H1 (cell line): Measurements from ENCODE around the gene LHPP. TPM values are rescaled to one million over a fixed set of nuclear protein-coding genes. Genes with fewer than 3 reads are reported as not detected.
A peak's percentile ranks its signal among the peaks of the same experiment; 100 is the strongest.

Experiments used
- CTCF ChIA-PET: fragments of 300-600 bp; sonication (Branson Sonifier 250); formaldehyde crosslinking; loops from one replicate; lab custom pipeline; 2021; ENCODE audit not compliant: partially characterized antibody; lab: Charles Lee
- POLR2A ChIA-PET: fragments of 300-600 bp; sonication (Branson Sonifier 250); formaldehyde crosslinking; loops from one replicate; lab custom pipeline; 2021; ENCODE audit warnings: inconsistent platforms; ENCODE audit not compliant: partially characterized antibody; lab: Charles Lee
- DNase-seq, 2 experiments: peaks; one replicate each; pipeline versions ENCODE4 v3.0.0 to v3.0.0-alpha.2; 2010 to 2022; ENCODE audit warnings: low spot score in 2 of 2, low read depth in 1 of 2, mixed read lengths in 1 of 2
- FAIRE-seq: peaks from 2 replicates; lab custom pipeline; 2011; peaks lifted over from hg19 to GRCh38; lab: Jason Lieb, UNC
- H2AFZ ChIP-seq: 2 replicates; pipeline ENCODE4 v1.8.1; 2012; ENCODE audit warnings: low read length, inconsistent platforms
- H2AK5ac ChIP-seq: 2 replicates; pipeline ENCODE4 v1.6.1; 2013; ENCODE audit warnings: low read depth, low read length
- H2BK120ac ChIP-seq: replicated peaks from 2 replicates; pipeline ENCODE3; 2013; ENCODE audit warnings: low read depth, low read length, inconsistent platforms
- H2BK12ac ChIP-seq: 2 replicates; pipeline ENCODE4 v1.6.1; 2013; ENCODE audit warnings: low read depth, low read length
- H2BK15ac ChIP-seq: 2 replicates; pipeline ENCODE4 v1.6.1; 2013; ENCODE audit warnings: low read length
- H2BK20ac ChIP-seq: 2 replicates; pipeline ENCODE4 v1.6.1; 2013; ENCODE audit warnings: low read length
- H2BK5ac ChIP-seq: 2 replicates; pipeline ENCODE4 v1.6.1; 2013; ENCODE audit warnings: low read depth, low read length
- H3K14ac ChIP-seq: 2 replicates; pipeline ENCODE4 v1.6.1; 2013; ENCODE audit warnings: inconsistent platforms; ENCODE audit not compliant: insufficient read length
- H3K18ac ChIP-seq: 2 replicates; pipeline ENCODE4 v1.6.1; 2013; ENCODE audit warnings: low read length; ENCODE audit errors: extremely low read depth
- H3K23ac ChIP-seq: 2 replicates; pipeline ENCODE4 v1.6.1; 2013; ENCODE audit warnings: inconsistent platforms; ENCODE audit not compliant: insufficient read length
- H3K23me2 ChIP-seq: 2 replicates; pipeline ENCODE4 v1.6.1; 2013; ENCODE audit warnings: low read depth, low read length
- H3K27ac ChIP-seq: 2 replicates; pipeline ENCODE4 v1.6.1; 2011; ENCODE audit warnings: low read depth, low read length, inconsistent platforms
- H3K27me3 ChIP-seq, 4 experiments: replicated peaks in 1 of 4; 1 replicate in 1 of 4; 2 replicates in 3 of 4; pipeline versions ENCODE4 v1.6.1 to v1.8.1; 2011 to 2013; ENCODE audit warnings: low read length in 3 of 4, mild to moderate bottlenecking in 3 of 4, inconsistent platforms in 2 of 4, mixed read lengths in 2 of 4, moderate library complexity in 1 of 4; ENCODE audit not compliant: control insufficient read depth in 3 of 4, insufficient read depth in 3 of 4; ENCODE audit errors: extremely low read depth in 1 of 4
- H3K36me3 ChIP-seq, 4 experiments: 2 replicates each; pipeline versions ENCODE4 v1.6.1 to v1.8.1; 2011 to 2013; ENCODE audit warnings: mild to moderate bottlenecking in 4 of 4, low read length in 3 of 4, moderate library complexity in 2 of 4, control low read depth in 1 of 4, inconsistent platforms in 1 of 4; ENCODE audit not compliant: insufficient read depth in 4 of 4, control insufficient read depth in 2 of 4
- H3K4ac ChIP-seq: replicated peaks from 2 replicates; pipeline ENCODE3; 2013; ENCODE audit warnings: low read length, low read depth, mixed read lengths, inconsistent platforms; ENCODE audit not compliant: insufficient read length
- H3K4me1 ChIP-seq, 4 experiments: replicated peaks in 1 of 4; 1 replicate in 1 of 4; 2 replicates in 3 of 4; pipeline versions ENCODE4 v1.6.1 to v1.8.1; 2011 to 2013; ENCODE audit warnings: low read length in 3 of 4, inconsistent platforms in 2 of 4, mixed read lengths in 1 of 4; ENCODE audit not compliant: insufficient read depth in 4 of 4, control insufficient read depth in 3 of 4
- H3K4me2 ChIP-seq, 2 experiments: 2 replicates each; pipeline versions ENCODE4 v1.6.1 to v1.8.1; 2011 to 2013; ENCODE audit warnings: low read depth in 2 of 2, low read length in 2 of 2, control low read depth in 1 of 2, inconsistent platforms in 1 of 2, mild to moderate bottlenecking in 1 of 2; ENCODE audit not compliant: insufficient read depth in 1 of 2
- H3K4me3 ChIP-seq, 4 experiments: fragments of 200-600, 300-600 bp in 1 of 4; sonication (generic), shearing (Covaris generic), sonication (Bioruptor Twin) in 1 of 4; 2 replicates each; pipeline versions ENCODE4 v1.5.1 to v1.8.1; 2011 to 2016; ENCODE audit warnings: low read length in 4 of 4, low read depth in 3 of 4, control low read depth in 2 of 4, inconsistent platforms in 2 of 4, mild to moderate bottlenecking in 2 of 4, mixed read lengths in 1 of 4, moderate library complexity in 1 of 4; ENCODE audit not compliant: insufficient read depth in 2 of 4; ENCODE audit errors: extremely low read depth in 1 of 4
- H3K56ac ChIP-seq: replicated peaks from 2 replicates; pipeline ENCODE3; 2013; ENCODE audit warnings: low read depth, mild to moderate bottlenecking, mixed read lengths, low read length, inconsistent platforms; ENCODE audit not compliant: insufficient read length
- H3K79me1 ChIP-seq: 2 replicates; pipeline ENCODE4 v1.6.1; 2013; ENCODE audit warnings: low read depth, low read length, control low read depth
- H3K79me2 ChIP-seq, 2 experiments: 2 replicates each; pipeline versions ENCODE4 v1.6.1 to v1.8.1; 2012 to 2013; ENCODE audit warnings: low read length in 2 of 2, mild to moderate bottlenecking in 2 of 2, inconsistent platforms in 1 of 2; ENCODE audit not compliant: insufficient read depth in 2 of 2, control insufficient read depth in 1 of 2
- H3K9ac ChIP-seq, 4 experiments: replicated peaks in 1 of 4; 1 replicate in 1 of 4; 2 replicates in 3 of 4; pipeline versions ENCODE4 v1.6.1 to v1.8.1; 2011 to 2013; ENCODE audit warnings: low read depth in 3 of 4, low read length in 3 of 4, control low read depth in 2 of 4, mild to moderate bottlenecking in 2 of 4, moderate library complexity in 2 of 4, inconsistent platforms in 1 of 4; ENCODE audit errors: extremely low read depth in 1 of 4
- H3K9me3 ChIP-seq, 2 experiments: 2 replicates each; pipeline versions ENCODE4 v1.6.1 to v1.8.1; 2012 to 2013; ENCODE audit warnings: mild to moderate bottlenecking in 2 of 2, moderate library complexity in 2 of 2, control low read depth in 1 of 2, inconsistent platforms in 1 of 2, low read depth in 1 of 2, low read length in 1 of 2, mixed read lengths in 1 of 2; ENCODE audit not compliant: insufficient read depth in 2 of 2
- H4K20me1 ChIP-seq, 2 experiments: replicated peaks in 1 of 2; 2 replicates each; pipeline versions ENCODE3 to v1.8.1; 2011 to 2013; ENCODE audit warnings: inconsistent platforms in 2 of 2, low read length in 2 of 2, mild to moderate bottlenecking in 1 of 2; ENCODE audit not compliant: insufficient read depth in 2 of 2, control insufficient read depth in 1 of 2
- H4K5ac ChIP-seq: 2 replicates; pipeline ENCODE4 v1.6.1; 2013; ENCODE audit warnings: low read length, low read depth, mixed read lengths, inconsistent platforms; ENCODE audit not compliant: insufficient read length
- H4K8ac ChIP-seq: 2 replicates; pipeline ENCODE4 v1.8.0; 2013; ENCODE audit warnings: mild to moderate bottlenecking, moderate library complexity, low read length, inconsistent platforms; ENCODE audit not compliant: insufficient read depth; ENCODE audit errors: extremely low read depth
- H4K91ac ChIP-seq: replicated peaks from 2 replicates; pipeline ENCODE3; 2013; ENCODE audit warnings: low read length, mixed read lengths, inconsistent platforms; ENCODE audit not compliant: insufficient read length
- ATF3 ChIP-seq: IDR thresholded peaks from 2 replicates; pipeline ENCODE4 v1.6.1; 2011; ENCODE audit warnings: low read depth, mild to moderate bottlenecking, low read length; ENCODE audit not compliant: insufficient read depth
- CTBP2 ChIP-seq: IDR thresholded peaks from 2 replicates; pipeline ENCODE4 v1.7.0; 2011; ENCODE audit warnings: borderline replicate concordance, mild to moderate bottlenecking, moderate library complexity, mixed read lengths, low read length; ENCODE audit not compliant: insufficient read depth, insufficient read length
- KDM5A ChIP-seq: fragments of 200-600 bp; IDR thresholded peaks from 2 replicates; pipeline ENCODE4 v1.7.1; 2012; ENCODE audit warnings: mild to moderate bottlenecking, low read length, inconsistent platforms, mixed read lengths
- MAFK ChIP-seq: IDR thresholded peaks from 2 replicates; pipeline ENCODE4 v1.6.1; 2012; ENCODE audit warnings: low read depth, mild to moderate bottlenecking, improper control_type of control experiment, low read length
- RXRA ChIP-seq: IDR thresholded peaks from 2 replicates; pipeline ENCODE4 v1.6.1; 2011; ENCODE audit warnings: low read depth, mild to moderate bottlenecking, low read length, moderate library complexity; ENCODE audit not compliant: insufficient read depth
- SAP30 ChIP-seq: fragments of 300-600 bp; sonication (generic); IDR thresholded peaks from 2 replicates; pipeline ENCODE4 v1.7.1; 2012; ENCODE audit warnings: low read length, moderate library complexity, mild to moderate bottlenecking, inconsistent platforms; ENCODE audit not compliant: insufficient read depth, insufficient replicate concordance
- SP1 ChIP-seq: IDR thresholded peaks from 2 replicates; pipeline ENCODE4 v1.6.1; 2011; ENCODE audit warnings: low read depth, low read length
- SUZ12 ChIP-seq: fragments of 200-600 bp; sonication (generic); IDR thresholded peaks from 2 replicates; pipeline ENCODE4 v1.6.1; 2012; ENCODE audit warnings: mild to moderate bottlenecking, inconsistent platforms, low read length, moderate library complexity, mixed read lengths
- WGBS, 2 experiments: shearing (Covaris generic) in 1 of 2; methylation state at CpG; one replicate each; pipeline versions ENCODE4 v1.1.6 to v1.1.7; 2013 to 2015; ENCODE audit warnings: low lambda C conversion rate in 2 of 2, mixed read lengths in 2 of 2, inconsistent platforms in 1 of 2, low coverage in 1 of 2, missing lambda C conversion rate in 1 of 2; ENCODE audit not compliant: insufficient replicate concordance in 2 of 2, insufficient coverage in 1 of 2, insufficient read length in 1 of 2; ENCODE audit errors: extremely low coverage in 1 of 2, missing lambda C conversion rate in 1 of 2; 5-methylcytosine and 5-hydroxymethylcytosine counted together
- polyA plus RNA-seq, 7 experiments: library from polyadenylated mRNA; depleted of rRNA in 3 of 7; stranded (reverse) in 5 of 7; unstranded in 2 of 7; fragments of >200 nt in 5 of 7; fragments of 200-250 nt in 2 of 7; gene quantifications; 1 replicate in 5 of 7; 2 replicates in 1 of 7; 4 replicates in 1 of 7; pipeline versions ENCODE4 v1.2.1 to v1.2.3, GENCODE V29; 2011 to 2013; ENCODE audit warnings: missing spikeins in 2 of 7, mixed read lengths in 2 of 7
- total RNA-seq: library from RNA; stranded (reverse); fragmentation: NEBNext Ultra II Directional; extraction: Animal tissue kit (Norgen Biotek cat#: 25700); gene quantifications from 2 replicates; pipeline ENCODE4 v1.2.1, GENCODE V29; 2021

LHPP gene
- total and polyA plus RNA-seq, 2 of the 8 experiments (the other 6 are each of a cell fraction or from before 2014, with no cell fraction given), result 26.0 to 45.0 TPM

- Histone ChIP-seq H3K27me3 (no peaks in the 10 kb centered on the region; a peak in 1 of 7 replicates), H3K4me2 (no peak overlapping the region), H3K79me2 (no peaks in the 10 kb centered on the region), H4K8ac (peak overlapping the region; percentile 51; the same call in 1 of the 2 replicates), H3K4me3 (no peak overlapping the region), H3K4ac (no peak overlapping the region), H3K56ac (no peak overlapping the region), H3K79me1 (no peaks in the 10 kb centered on the region), H3K23me2 (no peaks in the 10 kb centered on the region; the same call in 1 of the 2 replicates), H4K91ac (no peak overlapping the region), H2BK5ac (no peak overlapping the region), H4K5ac (no peak overlapping the region), H3K36me3 (no peaks in the 10 kb centered on the region; a peak in 1 of 8 replicates), H3K18ac (no peak overlapping the region), H3K9ac (no peak overlapping the region), H3K14ac (no peak overlapping the region), H2BK120ac (no peak overlapping the region), H3K4me1 (no peaks in the 10 kb centered on the region), H2BK12ac (no peak overlapping the region), H4K20me1 (peaks cover 1% of the 10 kb centered on the region in 2 experiments), H3K27ac (no peak overlapping the region), H3K9me3 (no peaks in the 10 kb centered on the region), H2BK15ac (no peak overlapping the region), H2AFZ (no peak overlapping the region), H3K23ac (no peak overlapping the region), H2BK20ac (no peak overlapping the region), H2AK5ac (no peak overlapping the region)
- TF ChIP-seq RXRA (no peak), SUZ12 (no peak), KDM5A (no peak), CTBP2 (no peak), MAFK (no peak), SP1 (no peak), SAP30 (no peak), ATF3 (no peak)
- ChIA-PET CTCF (interaction anchor here (0.6 to 1.6 kb wide), 4 partner anchors 39 to 135 kb away, joined by 3 to 4 read pairs (median 4); no protein-coding TSS in a partner anchor), POLR2A (no interaction called here)
- FAIRE-seq (no peak), DNase-seq (no peak)
- WGBS, 2 experiments, result 82% methylated on average over 23 of the region's 31 CpGs; no CpG with 5 or more reads in 1 of the 2 experiments
Measured at GRCh38 chr10:124605856-124606812, 144.5 kb downstream of the LHPP start.
